Heart right ventricle (tissue), 16 donors: ENCODE results near the gene ARID3C. TPM values are rescaled to one million over a fixed set of nuclear protein-coding genes. Genes with fewer than 3 reads are reported as not detected.

ENCODE experiments used
- ATAC-seq, 8 donors: fragments of 200-7000 bp; cut with Tn5 transposase; one replicate each; pipeline ENCODE4 v1.9.1; 2020; ENCODE audit warnings: mild to moderate bottlenecking in 8 of 8, moderate library complexity in 8 of 8, moderate number of reproducible peaks in 1 of 8
- DNase-seq, 2 donors: peaks; one replicate each; pipeline ENCODE4 v3.0.0-alpha.2; 2020
- H3K27ac ChIP-seq, 10 donors: fragments of 200-600 bp; sonication (generic) in 2 of 10; one replicate each; pipeline versions ENCODE4 v1.5.0 to v1.8.0; 2020 to 2022; ENCODE audit warnings: mild to moderate bottlenecking in 3 of 10
- H3K27me3 ChIP-seq, 7 donors: fragments of 200-600 bp; one replicate each; pipeline ENCODE4 v1.8.0; 2021 to 2022; ENCODE audit warnings: mild to moderate bottlenecking in 2 of 7
- H3K36me3 ChIP-seq, 9 donors: fragments of 200-600 bp; sonication (generic) in 1 of 9; one replicate each; pipeline versions ENCODE4 v1.5.0 to v1.8.0; 2020 to 2022; ENCODE audit warnings: mild to moderate bottlenecking in 2 of 9
- H3K4me1 ChIP-seq, 9 donors: fragments of 200-600 bp; sonication (generic) in 1 of 9; one replicate each; pipeline versions ENCODE4 v1.5.0 to v1.8.0; 2020 to 2022; ENCODE audit warnings: mild to moderate bottlenecking in 4 of 9
- H3K4me3 ChIP-seq, 10 donors: fragments of 200-600 bp; sonication (generic) in 2 of 10; one replicate each; pipeline versions ENCODE4 v1.5.0 to v1.8.0; 2020 to 2022; ENCODE audit warnings: mild to moderate bottlenecking in 7 of 10, moderate library complexity in 2 of 10
- H3K9me3 ChIP-seq, 11 donors: fragments of 200-600 bp in 10 of 11; sonication (generic) in 2 of 11; one replicate each; pipeline versions ENCODE4 v1.5.0 to v1.8.0; 2013 to 2022; ENCODE audit warnings: mild to moderate bottlenecking in 2 of 11, control low read depth in 1 of 11, moderate library complexity in 1 of 11
- CTCF ChIP-seq, 9 donors: fragments of 200-600 bp; sonication (generic) in 2 of 9; IDR thresholded peaks; one replicate each; pipeline versions ENCODE4 v1.5.0 to v1.8.0; 2021 to 2022; ENCODE audit warnings: antibody characterized with exemption in 9 of 9, mild to moderate bottlenecking in 5 of 9, moderate library complexity in 1 of 9
- WGBS, 2 donors: extraction: QIAGEN DNeasy Blood & Tissue Kit; methylation state at CpG; one replicate each; pipeline ENCODE4 v1.1.7; 2013; ENCODE audit warnings: inconsistent platforms in 1 of 2; 5-methylcytosine and 5-hydroxymethylcytosine counted together
- intact Hi-C, 10 donors: fragments of 100-400 bp; cut with DNase I; formaldehyde crosslinking; loops; one replicate each; pipeline versions ENCODE4 v1.11.1 to v1.14.2; 2022
- long read RNA-seq, 3 donors: library from polyadenylated mRNA; unstranded; transcript quantifications; one replicate each; pipeline ENCODE4 v2.0.0, GENCODE V29; 2020 to 2021
- polyA plus RNA-seq, 2 donors: library from polyadenylated mRNA; stranded (reverse); fragments of 200-250 nt; gene quantifications; one replicate each; pipeline ENCODE4 v1.2.3, GENCODE V29; 2013
- total RNA-seq, 10 donors: library from RNA; stranded (reverse); fragmentation: NEBNext Ultra II Directional in 3 of 10; extraction: Animal tissue kit (Norgen Biotek cat#: 25700) in 3 of 10; gene quantifications; one replicate each; pipeline versions ENCODE4 v1.2.1 to v1.2.4, GENCODE V29; 2021 to 2023
- donor health status: Arrhythmogenic right ventricular cardiomyopathy.
- donor health status: ischemic (EF 13 %, LVEDD 7.1; RV severe dilation, severe dysfunction).
- donor health status: healthy with polysubstance abuse.
- donor health status: DM: no; HTN: yes; CAD: no.
- donor health status: DM: no; HTN: no; CAD: no.
- donor health status: ischemic (EF 25% LVEDD 6.9; RV normal size, moderate dysfunction).
- donor health status: ischemic (EF 25% LVEDD 5.7; RV mildly dilated, moderate dysfunction).
- donor health status: healthy.
- donor health status: DM: yes; HTN: yes; CAD: no.
- donor health status: Ischemic cardiomyopathy.
- donor health status: ischemic (EF 35%, LVEDD 5.7; RV mildly dilated, moderate dysfunction).
- donor health status: nonischemic (EF 11% LVEDD 7.7; RV severe dilation, severe dysfunction).
- donor health status: DM: yes; HTN: yes; CAD: no.
- donor health status: PGD.
- donor health status: ischemic (EF 29% LVEDD 5.4; RV normal size, mild dysfunction).
- donor health status: nonischemic (EF 23%, LVEDD 6.1; RV moderate dilation, normal function).

The ARID3C gene
- not detected for total RNA-seq
- polyA plus RNA-seq = not detected
- long read RNA-seq, donor 1 = 0 reads
- long read RNA-seq, donor 2 = 0 reads
- long read RNA-seq, donor 3 = 0 reads

- Histone ChIP-seq H3K4me1 (peaks cover 4 to 24% (median 11%) of the 10 kb centered on the region in 9 donors), H3K4me3 (peak within 1 kb of the TSS in 9 of 10 donors; percentile 34 to 59 (median 47)), H3K27me3 (peaks cover 30 to 72% (median 62%) of the 10 kb centered on the region in 7 donors), H3K9me3 (no peaks in the 10 kb centered on the region), H3K36me3 (no peaks in the 10 kb centered on the region), H3K27ac (no peak within 1 kb of the TSS)
- WGBS, 2 donors = 2% methylated on average over 26 to 69 of the region's 69 CpGs
- no peak for DNase-seq
- ATAC-seq = peak in 7 of 8 donors; percentile 45 to 75 (median 61)
- intact Hi-C loops = no loop called here
- no peak for TF ChIP-seq CTCF (IDR thresholded peaks at IDR 0.05)
Measured at GRCh38 chr9:34628656-34629490, at the start of gene ARID3C. Gene ARID3C, minus strand, starts transcription at chr9:34629066. Its CDS starts 1,052 bp downstream, at chr9:34628014.

GRCh38 chr9:34675869-34676268 is 47.0 kb upstream of the ARID3C start:
- ATAC-seq (no peak), DNase-seq (no peak)
- Histone ChIP-seq H3K9me3 (no peaks in the 10 kb centered on the region), H3K27ac (peak overlapping the region in 1 of 10 donors; percentile 60), H3K27me3 (no peaks in the 10 kb centered on the region), H3K4me3 (no peak overlapping the region), H3K4me1 (peaks cover 0 to 4% (median 0%) of the 10 kb centered on the region in 9 donors), H3K36me3 (no peaks in the 10 kb centered on the region)
- WGBS, 2 donors = 96 to 97% methylated on average over 2 of the region's 2 CpGs
- intact Hi-C loops = no loop called here
- TF ChIP-seq CTCF (IDR thresholded peaks at IDR 0.05) = no peak

- TF ChIP-seq CTCF (IDR thresholded peaks at IDR 0.05) = peak in 8 of 9 donors; percentile 25 to 75 (median 56)
- DNase-seq = peak; percentile 54 to 57
- Histone ChIP-seq H3K9me3 (no peaks in the 10 kb centered on the region), H3K27me3 (no peaks in the 10 kb centered on the region), H3K36me3 (no peaks in the 10 kb centered on the region), H3K27ac (peak overlapping the region in 1 of 10 donors; percentile 60), H3K4me1 (peaks cover 0 to 4% (median 0%) of the 10 kb centered on the region in 9 donors), H3K4me3 (no peak overlapping the region)
- 37 to 45% methylated on average over 10 of the region's 10 CpGs for WGBS, 2 donors
- intact Hi-C loops = no loop called here
- peak; percentile 44 to 83 (median 65) for ATAC-seq
Measured at GRCh38 chr9:34675048-34675714, 46.3 kb upstream of the ARID3C start.

GRCh38 chr9:34674440-34674839 is 45.6 kb upstream of the ARID3C start:
- H3K9me3 ChIP-seq = peaks cover 0 to 7% (median 0%) of the 10 kb centered on the region in 11 donors
- H3K27ac ChIP-seq = no peak overlapping the region
- WGBS, 2 donors = 84 to 90% methylated on average over 3 of the region's 3 CpGs
- no peak for TF ChIP-seq CTCF (IDR thresholded peaks at IDR 0.05)
- H3K4me1 ChIP-seq = peaks cover 0 to 4% (median 0%) of the 10 kb centered on the region in 9 donors
- intact Hi-C loops = no loop called here
- no peak for DNase-seq
- H3K27me3 ChIP-seq = no peaks in the 10 kb centered on the region
- ATAC-seq = no peak
- H3K4me3 ChIP-seq = no peak overlapping the region
- peaks cover 0 to 3% (median 0%) of the 10 kb centered on the region in 9 donors for H3K36me3 ChIP-seq
